Stimulated activated naive CD4-positive, alpha-beta T cell treated with Interleukin-2 at 50 U/mL for 16 hours (primary cell): Measurements from ENCODE around the gene EOGT.

Experiments used
- DNase-seq: peaks from one replicate; lab custom pipeline; 2025; lab: John Stamatoyannopoulos, UW

EOGT gene

DNA sequence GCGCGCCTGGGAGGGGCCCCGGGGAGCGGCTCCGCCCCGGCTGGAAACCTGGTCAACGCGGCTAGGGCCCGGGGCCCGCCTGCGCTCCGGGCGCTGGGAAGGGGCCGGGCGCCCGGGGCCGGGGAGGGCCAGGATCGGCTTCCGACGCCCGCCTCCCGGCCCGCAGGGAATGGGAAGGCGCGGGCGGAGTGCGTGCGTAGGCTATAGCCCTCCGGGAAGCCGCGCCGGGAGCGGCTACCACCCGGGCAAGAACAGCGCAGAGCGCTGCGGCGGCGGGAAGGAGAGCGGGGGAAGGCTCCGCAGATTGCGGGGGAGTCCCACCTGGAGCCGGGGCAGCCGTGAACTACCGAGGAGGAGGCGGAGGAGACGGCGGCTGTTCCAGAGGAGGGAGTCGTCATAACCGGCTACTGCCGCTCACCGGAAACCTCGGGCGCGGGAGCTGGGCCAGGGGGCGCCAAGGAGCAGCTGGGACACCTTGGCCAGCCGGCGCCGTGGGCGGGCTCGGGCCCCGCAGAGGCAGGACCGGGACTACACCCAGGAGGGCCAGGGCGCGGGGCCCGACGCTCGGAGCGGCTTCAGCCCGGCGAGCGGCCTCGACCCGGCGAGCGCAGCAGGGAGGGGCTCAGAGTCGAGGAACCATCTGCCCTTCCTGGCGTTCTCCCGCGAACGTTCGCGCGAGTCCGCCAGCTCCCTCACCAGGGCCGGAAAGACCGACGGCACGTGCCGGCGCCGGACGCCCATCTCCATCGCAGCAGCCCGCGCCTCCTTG, at the start of gene EOGT:
TSS of gene EOGT (minus strand) at position 432 of the 769 bp plus-strand sequence. CDS start 3,838 bp downstream, outside the sequence.
- peak; percentile 74 for DNase-seq

GRCh38 chr3:69059688-69060087, 46.2 kb upstream of the EOGT start:
- no peak for DNase-seq

DNA sequence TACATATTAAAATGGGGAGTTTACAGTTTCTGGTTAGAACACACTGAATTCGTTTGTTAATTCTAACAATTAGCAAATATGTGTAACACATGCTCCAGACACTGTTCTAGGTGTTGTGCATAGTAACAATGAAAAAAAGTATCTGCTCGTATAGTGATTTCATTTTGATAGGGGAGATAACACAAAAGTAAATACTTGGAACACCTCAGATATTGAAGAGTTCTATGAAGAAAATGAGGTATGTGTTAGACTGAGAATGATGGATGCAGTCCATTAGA, 45.4 kb upstream of the EOGT start:
- no peak for DNase-seq

DNA sequence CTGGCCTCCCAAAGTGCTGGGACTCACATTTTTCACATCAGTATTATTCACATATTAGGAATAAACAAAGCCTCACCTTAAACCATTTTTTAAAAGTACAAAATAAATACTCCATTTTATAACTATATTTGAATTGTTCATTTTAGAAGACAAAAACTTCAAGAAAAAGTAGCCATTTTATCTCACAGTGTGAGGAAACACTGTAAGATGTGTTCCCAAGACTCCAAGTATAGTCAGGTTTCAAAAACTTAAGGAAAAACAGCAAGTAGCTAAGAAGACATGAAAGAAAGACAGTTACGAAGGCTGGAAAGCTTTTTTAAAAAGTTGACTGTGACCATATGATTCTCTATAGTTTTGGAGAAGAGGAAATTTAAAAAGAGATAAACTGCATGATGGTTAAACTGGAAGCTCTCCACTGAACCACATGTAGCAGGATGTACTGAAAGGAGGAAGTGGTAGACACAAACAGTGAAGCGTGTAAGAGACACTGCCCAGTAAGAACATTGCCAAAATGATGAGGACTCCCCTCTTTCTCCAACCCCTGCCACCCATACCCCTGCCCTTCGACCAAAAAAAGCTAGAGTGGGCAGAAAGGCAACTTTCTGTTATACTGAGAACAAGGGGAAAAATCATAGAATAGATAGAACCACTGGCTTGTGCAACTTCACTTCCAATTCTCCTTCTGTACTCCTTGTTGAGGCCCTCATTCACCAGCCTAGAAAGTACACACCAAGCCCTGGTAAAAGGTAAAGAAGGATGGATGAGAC, 44.9 kb upstream of the EOGT start:
- DNase-seq = no peak

GRCh38 chr3:69052472-69052898, 39.0 kb upstream of the EOGT start:
- DNase-seq = no peak

- no peak for DNase-seq
These were observed 38.4 kb upstream of the EOGT start, which contains the start of gene TMF1 for GRCh38 chr3:69051756-69052471. TSS of gene TMF1 (minus strand) at chr3:69052333. CDS start at chr3:69052086, 247 bp downstream.

DNA sequence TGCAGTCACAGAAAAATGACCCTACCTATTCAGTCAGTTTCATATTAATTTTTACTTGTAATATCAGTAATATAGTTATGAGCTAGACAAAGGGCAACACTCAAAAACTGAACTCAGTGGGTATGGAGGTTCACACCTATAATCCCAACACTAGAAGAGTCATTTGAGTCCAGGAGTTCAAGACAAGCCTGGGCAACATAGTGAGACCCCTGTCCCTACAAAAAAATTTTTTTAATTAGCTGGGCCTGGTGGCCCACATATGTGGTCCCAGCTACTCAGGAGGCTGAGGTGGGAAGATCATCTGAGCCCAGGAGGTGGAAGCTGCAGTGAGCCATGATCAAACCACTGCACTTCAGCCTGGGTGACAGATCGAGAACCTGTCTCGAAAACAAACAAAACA, 35.5 kb upstream of the EOGT start:
- DNase-seq = no peak

GRCh38 chr3:69044608-69045007, 31.1 kb upstream of the EOGT start:
- no peak for DNase-seq

DNA sequence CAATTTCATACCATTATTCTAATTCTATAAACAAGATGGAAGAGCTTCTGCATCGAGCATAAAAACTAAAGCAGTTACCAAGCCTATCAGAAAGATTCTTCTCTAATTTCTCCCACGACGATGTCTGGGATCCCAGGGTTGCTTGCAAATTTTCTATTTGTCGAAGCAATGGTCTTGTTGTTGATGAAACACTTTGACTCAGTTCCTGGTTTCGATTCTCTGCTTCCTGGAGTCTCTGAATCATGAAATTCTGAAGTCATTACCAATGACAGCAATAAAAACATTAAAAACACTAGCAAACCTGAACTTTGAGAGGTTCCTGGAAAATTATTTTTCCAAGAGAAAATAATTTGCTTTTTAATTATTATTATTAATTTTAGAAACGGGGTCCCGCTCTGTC, 20.0 kb upstream of the EOGT start:
- no peak for DNase-seq

DNA sequence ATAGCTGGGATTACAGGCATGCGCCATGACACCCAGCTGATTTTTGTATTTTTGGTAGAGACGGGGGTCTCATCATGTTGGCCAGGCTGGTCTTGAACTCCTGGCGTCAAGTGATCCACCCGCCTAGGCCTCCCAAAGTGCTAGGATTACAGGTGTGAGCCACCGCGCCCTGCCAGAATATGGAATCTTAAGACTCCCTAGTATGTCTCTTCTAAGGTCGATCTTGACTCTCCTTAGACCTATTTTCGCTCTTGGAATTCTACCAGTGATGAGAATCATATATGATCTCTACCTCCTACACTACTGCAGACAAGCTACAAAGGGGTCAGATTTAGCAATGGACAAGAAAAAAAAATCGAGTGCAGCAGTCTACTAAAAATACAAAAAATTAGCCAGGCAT, 19.3 kb upstream of the EOGT start:
- no peak for DNase-seq

DNA sequence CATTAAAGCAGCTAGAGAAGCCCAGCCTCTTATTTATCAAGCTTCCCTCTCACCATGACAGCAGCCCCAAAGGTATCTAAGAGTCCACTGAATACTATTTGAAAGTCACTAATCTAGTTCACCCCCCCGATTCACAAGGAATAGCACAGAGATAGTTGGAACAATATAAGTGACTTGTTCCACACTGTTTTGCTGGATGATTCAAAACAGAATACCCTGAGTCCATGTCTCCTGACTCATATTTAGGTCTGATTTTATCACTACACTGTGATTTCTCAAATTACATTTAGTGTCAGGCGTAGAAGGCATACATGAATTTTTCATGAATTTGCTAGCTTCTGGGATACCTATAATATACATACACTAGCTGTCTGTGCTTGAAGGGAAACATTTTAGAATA, 18.7 kb upstream of the EOGT start:
- no peak for DNase-seq

DNA sequence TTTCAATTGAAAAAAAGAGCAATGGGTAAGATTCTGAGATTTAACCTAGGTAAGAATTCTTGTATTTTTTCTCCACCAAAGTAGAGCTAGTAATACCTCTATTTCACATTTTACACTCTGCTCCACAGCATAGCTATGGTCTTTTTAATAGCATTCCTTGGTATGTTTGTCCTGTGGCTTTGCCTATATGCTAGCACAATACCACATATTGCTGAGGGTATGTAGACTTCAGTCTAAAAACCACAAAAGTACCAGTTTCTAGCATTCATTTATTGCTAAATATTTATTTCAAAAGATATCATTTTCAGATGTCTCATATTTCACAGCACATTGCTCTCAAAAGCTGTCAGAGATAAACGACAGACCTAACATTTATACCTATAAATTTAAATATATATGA, 18.2 kb upstream of the EOGT start:
- DNase-seq = no peak

DNA sequence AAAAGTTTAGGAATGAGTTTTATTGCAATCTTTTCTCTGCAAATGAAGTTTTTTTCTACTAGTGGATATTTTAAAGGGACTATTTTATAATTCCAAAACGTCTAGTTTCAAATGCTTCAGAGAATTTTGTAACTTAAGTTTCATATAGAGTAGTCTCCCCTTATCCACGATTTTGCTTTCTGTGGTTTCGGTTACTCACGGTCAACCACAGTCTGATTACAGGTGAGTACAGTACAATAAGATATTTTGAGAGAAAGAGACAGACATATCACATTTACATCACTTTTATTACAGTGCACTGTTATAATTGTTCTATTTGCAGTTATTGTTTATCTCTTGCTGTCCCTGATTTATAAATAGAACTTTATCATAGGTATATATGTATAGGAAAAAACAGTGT, 7.4 kb upstream of the EOGT start:
- DNase-seq = no peak

DNA sequence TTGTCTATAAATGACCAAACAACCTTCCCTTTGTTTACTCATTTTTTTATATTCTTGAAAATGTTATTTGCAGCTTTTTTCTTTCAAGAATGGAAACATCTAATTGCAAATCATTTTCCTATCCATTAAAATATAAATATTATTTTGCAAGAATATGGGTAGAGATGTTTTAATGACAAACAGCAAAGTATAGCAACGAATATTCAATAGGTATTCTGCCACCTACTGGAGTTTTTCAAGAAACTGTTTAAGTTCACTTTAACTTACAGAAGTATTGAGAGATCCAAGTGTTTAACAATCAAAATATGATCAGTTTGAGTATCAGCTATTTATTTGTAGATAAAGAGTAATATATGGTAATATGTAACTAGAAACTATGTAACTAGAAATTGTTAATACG, 6.9 kb upstream of the EOGT start:
- DNase-seq = no peak

DNA sequence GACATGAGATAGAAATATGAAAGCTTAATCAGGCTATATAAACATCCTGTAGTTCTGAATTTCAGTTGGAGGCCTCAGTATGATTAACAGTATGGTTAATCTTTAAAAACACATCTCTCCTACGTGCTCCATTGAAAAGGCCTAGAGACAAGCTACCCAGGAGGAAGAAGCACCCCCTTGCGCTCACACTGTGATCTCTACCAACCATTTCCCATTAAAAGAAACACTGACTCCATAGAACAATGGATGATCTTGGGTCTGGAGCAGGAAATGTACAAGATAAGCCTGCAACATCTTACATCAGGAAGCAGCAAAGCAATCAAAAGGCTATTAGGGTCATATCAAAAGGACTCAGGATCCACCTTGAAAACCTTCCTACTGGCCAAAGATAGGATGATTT, 3.4 kb upstream of the EOGT start:
- DNase-seq = no peak

GRCh38 chr3:69016102-69016501, 2.6 kb upstream of the EOGT start:
- no peak for DNase-seq

GRCh38 chr3:69014022-69014580, 617 bp upstream of the EOGT start:
- DNase-seq = no peak

- no peak for DNase-seq
These were observed 658 bp downstream of the EOGT start for GRCh38 chr3:69012800-69013252.

GRCh38 chr3:69012100-69012799, 1.2 kb downstream of the EOGT start:
- no peak for DNase-seq

DNA sequence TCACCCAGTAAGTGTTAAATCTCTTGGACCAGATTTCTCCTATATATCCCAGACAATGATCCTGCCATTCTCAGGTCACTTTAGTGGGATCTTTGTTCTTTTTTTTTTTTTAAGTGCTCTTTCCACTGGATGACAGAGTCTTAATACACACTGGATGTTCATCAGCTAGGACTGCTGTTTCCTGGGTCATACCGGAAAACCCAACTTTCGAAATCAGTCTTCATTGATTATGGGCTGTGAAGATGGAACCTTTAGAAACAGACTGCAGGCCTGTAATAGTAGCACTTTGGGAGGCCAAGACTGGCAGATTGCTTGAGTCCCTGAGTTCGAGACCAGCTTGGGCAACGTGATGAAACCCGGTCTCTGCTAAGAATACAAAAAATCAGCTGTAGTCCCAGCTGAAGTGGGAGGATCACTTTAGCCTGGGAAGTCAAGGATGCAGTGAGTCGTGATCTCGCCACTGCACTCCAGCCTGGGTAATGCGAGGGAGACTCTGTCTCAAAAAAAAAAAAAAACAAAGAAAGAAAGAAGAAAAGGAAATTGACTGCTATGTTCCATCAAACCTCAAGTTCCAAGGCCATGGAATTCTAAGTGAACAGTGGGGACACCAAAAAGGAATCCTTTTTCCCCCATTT, 2.3 kb downstream of the EOGT start:
- no peak for DNase-seq
